GM12874 (cell line): ENCODE data around the gene TANC1.

ENCODE experiments used
- TF ChIP-seq, protein P1 (sequence below): IDR thresholded peaks from 2 replicates; pipeline ENCODE4 v1.5.1; 2011; ENCODE audit warnings: low read depth, mild to moderate bottlenecking, control low read depth, low read length, moderate library complexity; ENCODE audit not compliant: insufficient read depth

Gene TANC1

DNA sequence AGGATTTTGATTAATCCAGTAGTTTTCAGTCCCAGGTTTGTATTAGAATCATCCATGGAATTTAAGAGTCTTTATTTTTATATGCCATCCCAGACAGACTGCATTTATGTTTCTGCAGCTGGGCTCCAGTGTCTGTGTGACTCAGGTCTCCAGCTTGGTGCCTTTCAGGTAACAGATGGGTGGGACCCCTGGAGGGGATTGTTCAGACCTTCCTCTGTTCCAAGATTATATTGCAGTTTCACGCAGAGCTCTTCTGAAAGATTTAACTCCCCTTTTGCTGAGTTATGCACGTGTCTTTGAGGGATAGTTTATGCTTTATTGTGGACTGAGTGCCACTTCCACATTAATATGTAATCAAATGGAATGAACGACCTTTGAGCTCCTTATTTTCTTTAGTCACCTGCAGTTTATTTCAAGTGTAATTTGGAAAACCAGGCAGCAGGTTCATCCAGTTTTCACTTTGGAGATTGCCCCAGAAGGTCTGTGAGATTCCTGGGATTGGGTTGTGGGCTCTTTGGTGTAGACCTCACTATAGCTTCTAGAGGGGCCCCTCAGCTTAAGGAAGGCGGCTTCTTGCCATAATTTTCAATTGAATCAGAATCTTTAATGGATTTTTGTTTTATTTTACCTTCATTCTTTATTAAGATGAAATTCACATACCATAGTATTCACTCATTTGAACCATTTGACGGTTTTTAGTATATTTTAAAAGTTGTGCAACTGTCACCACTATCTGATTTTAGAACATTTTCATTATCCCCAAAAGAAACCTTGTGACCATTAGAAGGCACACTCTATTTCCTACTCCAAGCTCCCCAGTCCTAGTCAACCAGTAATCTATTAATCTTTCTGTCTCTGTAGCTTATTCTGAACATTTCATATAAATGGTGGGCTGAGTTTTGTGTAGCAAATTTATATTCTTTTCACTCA lies 183.0 kb downstream of the TANC1 start:
- TF ChIP-seq, protein P1, sequence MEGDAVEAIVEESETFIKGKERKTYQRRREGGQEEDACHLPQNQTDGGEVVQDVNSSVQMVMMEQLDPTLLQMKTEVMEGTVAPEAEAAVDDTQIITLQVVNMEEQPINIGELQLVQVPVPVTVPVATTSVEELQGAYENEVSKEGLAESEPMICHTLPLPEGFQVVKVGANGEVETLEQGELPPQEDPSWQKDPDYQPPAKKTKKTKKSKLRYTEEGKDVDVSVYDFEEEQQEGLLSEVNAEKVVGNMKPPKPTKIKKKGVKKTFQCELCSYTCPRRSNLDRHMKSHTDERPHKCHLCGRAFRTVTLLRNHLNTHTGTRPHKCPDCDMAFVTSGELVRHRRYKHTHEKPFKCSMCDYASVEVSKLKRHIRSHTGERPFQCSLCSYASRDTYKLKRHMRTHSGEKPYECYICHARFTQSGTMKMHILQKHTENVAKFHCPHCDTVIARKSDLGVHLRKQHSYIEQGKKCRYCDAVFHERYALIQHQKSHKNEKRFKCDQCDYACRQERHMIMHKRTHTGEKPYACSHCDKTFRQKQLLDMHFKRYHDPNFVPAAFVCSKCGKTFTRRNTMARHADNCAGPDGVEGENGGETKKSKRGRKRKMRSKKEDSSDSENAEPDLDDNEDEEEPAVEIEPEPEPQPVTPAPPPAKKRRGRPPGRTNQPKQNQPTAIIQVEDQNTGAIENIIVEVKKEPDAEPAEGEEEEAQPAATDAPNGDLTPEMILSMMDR, result no peak

DNA sequence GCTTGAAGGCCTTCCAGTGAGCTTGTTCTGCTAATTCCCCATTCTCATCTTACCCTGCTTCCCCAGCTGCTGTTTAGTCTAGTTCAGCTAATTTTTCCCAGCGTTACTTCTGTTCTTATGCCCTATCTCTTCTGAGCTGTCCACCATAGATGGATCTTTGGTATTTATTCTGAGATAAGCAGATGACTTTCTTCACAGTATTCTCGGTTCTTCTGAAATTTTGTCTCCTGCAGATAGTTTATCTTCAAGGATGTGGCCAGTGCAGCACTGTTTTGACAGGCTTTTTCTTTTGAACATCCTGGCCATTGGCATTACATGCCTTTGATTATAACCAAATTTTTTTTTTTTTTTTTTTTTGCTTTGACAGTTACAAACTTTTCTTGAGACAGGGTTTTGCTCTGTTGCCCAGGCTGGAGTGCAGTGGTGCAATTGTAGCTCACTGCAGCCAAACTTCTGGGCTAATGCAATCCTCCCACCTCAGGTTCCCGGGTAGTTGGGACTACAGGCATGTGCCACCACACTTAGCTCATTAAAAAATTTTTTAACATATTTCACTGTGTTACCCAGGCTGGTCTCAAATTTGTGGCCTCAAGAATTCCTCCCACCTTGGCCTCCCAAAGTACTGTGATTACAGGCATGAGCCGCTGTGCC lies 183.8 kb downstream of the TANC1 start:
- TF ChIP-seq, protein P1, result no peak

GRCh38 chr2:159153063-159153462 lies 184.6 kb downstream of the TANC1 start:
- TF ChIP-seq, protein P1, result no peak

DNA sequence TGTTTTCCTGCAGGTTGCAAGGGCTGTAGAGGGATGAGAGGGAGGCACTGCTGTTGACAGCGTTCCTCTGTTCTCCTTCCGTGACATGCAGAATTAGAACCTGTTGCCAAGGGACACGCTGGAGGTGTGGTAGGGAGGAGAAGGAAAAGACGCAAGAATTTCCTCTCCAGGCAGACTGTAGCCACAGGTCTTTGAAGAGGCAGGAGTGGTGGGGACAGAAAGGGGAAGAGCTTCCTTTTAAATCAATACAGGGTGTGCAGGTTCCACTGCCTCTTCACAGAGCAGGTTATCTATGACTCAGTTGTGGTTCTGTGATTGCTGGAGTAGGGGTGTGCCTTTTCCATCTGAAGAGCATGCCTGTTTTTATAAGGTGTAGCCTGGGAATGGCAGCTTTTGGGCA lies 185.0 kb downstream of the TANC1 start:
- TF ChIP-seq, protein P1, result no peak

DNA sequence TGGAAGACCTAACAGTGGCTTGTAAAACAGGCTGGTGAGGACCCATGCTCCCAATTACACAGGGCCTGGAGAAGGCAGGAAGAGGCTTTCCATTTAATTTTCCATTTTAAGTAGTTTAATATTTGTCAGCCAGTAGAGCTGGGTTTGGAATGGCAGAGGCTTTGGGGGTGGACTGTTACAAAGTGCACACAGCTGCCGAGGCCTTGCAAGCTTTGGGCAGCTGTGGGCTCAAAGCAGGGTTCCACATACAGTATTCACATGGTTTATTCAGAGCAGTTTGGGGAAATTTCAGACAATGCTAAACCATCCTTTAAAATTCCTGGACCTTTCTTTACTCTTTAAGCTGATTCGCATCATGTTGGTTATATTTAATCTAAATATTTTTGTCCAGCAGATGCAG lies 185.5 kb downstream of the TANC1 start:
- TF ChIP-seq, protein P1, result no peak

DNA sequence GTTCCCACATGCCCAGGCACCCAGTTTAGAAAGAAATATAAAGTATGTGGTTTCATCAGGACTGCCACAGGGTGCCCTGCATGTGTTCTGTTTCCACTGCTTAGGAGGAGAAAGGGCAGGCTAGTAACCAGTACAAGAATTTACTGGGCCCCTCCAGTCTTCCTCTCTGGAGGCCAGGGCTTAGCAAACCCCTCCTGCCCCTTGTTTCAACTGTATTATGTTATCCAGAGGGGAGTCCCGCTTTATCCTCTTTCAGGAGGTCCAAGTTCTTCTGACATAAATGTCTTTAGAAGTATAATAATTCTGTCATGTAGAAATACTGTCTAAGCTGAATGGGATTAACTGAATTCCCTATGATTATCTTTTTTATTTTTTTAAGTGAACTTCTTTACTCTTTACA lies 185.9 kb downstream of the TANC1 start:
- TF ChIP-seq, protein P1, result no peak

GRCh38 chr2:159155320-159155719 lies 186.9 kb downstream of the TANC1 start:
- TF ChIP-seq, protein P1, result no peak
